ENCODE data around the gene MMP15. TPM values are rescaled to one million over a fixed set of nuclear protein-coding genes. Genes with fewer than 3 reads are reported as not detected.

The MMP15 gene
- total RNA-seq, 1 experiment from 2014 or later: 5.0 TPM

DNA sequence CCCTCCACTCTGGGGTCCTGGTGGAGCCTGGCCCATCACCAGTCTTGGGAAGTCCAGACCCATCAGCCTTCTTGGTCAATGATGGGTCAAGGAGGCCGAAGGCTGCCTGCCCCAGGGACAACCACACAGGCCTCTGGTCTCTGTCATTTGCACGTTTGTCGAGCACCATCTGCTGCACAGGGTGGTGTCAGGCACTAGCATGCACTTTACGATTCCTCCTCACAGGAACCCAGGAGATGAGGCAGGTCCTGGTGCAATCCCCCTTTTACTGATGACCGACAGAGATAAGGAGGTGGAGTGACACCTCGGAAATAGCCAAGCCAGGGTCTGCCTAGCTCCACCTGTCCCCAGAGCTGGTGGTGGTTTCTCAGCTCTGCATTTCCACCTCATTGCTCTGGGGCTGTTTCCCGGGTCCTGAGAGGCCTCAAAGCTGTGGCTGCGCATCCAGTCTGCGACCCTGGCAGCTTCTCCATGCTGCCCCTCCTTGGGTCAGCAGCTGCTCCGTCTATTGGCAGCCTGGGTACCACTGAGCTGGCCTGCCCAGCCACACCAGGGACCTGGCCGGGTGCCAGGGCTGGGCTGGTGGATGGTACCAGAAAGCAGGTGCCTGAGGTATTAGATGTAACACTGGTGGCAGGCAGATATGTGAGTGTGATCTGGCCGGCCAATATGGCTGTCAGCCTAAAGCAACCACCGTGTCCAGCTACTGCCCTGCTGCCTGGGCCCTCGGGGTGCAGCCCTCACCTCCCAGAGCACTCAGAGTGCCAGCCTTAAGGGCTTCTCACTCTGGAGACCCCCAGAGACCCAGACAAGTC is 10.0 kb downstream of the MMP15 start:
- no peak for DNase-seq (ENCODE audit: low read depth)

DNA sequence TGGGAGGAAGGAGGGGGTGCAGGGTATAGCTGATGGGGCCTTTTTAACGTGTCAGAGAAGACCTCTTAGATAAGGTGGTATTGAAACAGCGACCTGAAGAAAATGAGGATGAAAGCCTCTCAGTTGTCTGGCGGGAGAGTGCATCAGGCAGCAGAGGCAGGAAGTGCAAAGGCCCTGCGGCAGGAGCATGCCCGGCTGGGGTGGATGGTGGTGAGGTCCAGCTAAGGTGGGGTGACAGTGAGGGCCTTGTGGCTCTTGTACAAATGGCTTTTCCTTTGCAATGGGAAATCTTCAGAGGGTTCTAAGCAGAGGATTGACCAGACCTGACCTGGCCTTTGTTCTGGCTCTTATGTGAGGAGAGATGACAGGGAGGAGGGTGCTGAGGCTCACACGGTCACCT is 11.4 kb downstream of the MMP15 start:
- no peak for DNase-seq (ENCODE audit: low read depth)

DNA sequence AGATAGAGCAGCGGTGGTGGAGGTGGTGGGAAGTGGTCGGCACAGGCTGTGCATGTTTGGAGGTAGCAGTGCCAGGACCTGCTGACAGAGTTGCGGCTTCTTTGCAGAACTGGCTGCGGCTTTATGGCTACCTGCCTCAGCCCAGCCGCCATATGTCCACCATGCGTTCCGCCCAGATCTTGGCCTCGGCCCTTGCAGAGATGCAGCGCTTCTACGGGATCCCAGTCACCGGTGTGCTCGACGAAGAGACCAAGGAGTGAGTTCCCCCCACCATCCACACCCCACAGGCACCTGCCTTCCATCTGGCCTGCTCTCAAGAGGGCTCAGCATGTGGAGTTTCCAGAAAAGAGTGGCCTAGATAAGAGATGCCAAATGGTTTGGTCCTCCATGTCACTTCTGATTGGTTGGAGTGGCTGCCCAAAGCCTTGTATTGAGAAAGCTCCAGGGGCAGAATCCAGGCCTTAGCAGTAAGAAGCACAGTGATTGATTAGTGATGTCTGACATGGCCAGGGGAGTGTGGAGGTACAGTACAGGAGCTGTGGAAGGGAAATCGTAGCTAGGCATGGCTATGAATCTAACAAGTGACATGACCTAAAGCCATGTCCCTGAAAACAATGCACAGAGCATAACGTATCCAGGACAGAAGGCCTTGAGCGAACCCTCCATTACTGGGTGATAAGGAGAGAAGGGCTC is 12.0 kb downstream of the MMP15 start:
- DNase-seq (ENCODE audit: low read depth): no peak

DNA sequence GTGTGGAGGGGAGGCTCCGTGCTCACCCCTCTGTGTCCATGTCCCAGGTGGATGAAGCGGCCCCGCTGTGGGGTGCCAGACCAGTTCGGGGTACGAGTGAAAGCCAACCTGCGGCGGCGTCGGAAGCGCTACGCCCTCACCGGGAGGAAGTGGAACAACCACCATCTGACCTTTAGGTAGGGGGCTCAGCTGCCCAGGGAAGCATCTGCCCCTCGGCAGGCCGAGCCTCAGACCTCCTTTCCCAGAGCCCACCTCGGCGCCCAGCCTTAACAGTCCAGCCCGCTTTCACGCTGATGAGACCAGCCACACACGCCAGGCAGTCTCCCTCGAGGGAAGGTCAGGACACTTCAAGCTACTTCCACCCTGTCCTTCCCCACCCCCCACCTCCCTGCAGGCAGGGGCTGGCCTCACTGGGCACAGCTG is 12.7 kb downstream of the MMP15 start:
- no peak for DNase-seq (ENCODE audit: low read depth)

DNA sequence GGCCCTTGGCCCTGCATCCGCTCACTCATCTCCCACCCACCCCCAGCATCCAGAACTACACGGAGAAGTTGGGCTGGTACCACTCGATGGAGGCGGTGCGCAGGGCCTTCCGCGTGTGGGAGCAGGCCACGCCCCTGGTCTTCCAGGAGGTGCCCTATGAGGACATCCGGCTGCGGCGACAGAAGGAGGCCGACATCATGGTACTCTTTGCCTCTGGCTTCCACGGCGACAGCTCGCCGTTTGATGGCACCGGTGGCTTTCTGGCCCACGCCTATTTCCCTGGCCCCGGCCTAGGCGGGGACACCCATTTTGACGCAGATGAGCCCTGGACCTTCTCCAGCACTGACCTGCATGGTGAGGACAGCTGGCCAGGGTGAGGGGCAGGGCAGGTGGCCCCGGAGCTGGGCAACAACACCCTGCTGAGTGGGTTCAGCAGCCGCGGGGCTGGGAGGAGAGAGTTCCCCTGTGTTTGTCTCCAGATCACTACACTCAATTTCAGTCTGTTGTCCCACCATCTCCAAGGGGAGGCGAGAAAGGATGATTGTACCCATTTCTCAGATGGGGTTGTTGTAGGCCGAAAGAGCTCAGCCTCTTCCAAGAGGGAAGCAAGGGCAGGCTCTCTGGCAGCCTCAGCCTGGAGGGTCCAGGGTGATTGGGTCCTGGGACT is 14.4 kb downstream of the MMP15 start:
- DNase-seq (ENCODE audit: low read depth): no peak

DNA sequence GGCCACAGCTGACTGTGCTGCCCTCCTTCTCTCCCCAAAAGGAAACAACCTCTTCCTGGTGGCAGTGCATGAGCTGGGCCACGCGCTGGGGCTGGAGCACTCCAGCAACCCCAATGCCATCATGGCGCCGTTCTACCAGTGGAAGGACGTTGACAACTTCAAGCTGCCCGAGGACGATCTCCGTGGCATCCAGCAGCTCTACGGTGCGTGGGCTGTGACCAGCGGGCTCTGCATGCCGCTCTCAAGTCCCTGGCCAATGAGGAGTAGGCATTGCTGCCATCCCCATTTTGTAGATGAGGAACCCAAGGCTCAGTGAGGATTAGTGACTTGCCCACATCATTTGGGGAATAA is 14.9 kb downstream of the MMP15 start:
- DNase-seq (ENCODE audit: low read depth): no peak

DNA sequence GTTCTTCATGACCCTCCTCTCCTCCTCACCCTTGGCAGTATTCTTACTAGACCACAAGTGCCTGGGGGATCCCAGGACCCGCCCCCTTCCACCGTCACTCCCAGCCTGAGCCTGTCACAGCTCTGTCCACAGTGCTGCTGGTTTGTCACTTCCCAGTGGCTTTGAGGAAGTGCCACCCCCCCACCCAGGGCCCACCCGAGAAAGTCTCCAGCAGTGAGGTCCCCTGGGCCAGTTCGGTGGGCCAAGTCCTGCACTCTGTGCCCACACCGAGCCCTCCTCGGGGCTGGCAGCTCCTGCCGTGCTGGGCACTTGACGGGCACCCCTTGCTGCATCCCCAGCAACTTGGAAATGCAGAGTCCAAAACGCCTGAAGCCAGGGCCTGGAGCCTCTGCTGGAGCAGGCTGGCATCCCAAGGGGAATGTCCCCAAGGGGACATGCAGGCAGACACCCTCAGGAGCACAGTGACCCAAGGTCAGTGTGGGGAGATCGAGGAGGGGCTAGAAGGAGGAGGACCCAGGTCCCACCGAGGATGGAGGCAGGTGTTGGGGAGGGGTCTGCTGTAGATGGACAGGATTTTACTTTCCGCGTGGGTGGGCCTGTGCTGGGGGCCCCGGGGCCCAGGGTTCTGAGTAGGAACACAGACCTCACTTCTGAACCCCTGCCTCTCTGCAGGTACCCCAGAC is 15.5 kb downstream of the MMP15 start:
- no peak for DNase-seq (ENCODE audit: low read depth)

DNA sequence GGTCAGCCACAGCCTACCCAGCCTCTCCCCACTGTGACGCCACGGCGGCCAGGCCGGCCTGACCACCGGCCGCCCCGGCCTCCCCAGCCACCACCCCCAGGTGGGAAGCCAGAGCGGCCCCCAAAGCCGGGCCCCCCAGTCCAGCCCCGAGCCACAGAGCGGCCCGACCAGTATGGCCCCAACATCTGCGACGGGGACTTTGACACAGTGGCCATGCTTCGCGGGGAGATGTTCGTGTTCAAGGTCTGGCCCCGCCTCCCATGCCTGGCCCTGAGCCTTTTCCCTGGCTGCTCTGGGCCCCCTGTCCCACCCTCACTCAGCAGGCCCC is 16.0 kb downstream of the MMP15 start:
- DNase-seq (ENCODE audit: low read depth): no peak

DNA sequence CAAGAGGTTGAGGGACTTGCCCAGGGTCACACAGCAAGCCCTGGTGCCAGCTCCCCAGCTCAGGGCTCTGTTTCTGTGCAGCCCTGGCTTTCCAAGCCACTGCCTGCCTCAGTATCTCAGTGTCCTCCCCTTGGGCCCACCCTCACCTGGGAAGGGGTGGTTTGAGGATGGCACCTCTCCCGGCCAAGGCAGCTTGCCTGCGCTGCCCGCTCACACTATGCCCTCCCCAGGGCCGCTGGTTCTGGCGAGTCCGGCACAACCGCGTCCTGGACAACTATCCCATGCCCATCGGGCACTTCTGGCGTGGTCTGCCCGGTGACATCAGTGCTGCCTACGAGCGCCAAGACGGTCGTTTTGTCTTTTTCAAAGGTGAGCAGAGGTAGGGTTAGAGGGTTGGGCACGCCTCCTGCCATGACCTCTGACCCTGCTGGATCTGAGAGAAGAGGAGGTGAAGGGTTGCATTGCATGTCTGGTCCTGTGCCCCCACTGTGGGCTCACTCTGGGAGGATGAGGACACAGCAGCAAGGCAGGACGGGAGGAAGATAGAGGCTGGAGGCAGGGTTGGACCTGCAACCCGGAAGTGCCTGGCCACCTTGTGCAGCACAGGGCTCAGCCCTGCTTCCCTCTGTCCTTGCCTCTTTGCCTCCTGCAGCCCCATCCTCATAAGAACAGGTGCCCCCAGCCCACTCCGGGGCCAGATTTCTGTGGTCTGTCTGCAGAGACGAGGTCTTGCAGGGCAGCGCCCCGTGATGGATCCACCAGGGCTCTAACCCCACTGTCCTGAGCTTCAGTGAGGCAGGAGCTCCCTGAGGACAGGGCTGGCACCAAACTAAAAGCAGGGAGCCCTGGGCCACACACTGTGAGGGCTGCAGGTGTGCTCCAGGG is 16.7 kb downstream of the MMP15 start:
- no peak for DNase-seq (ENCODE audit: low read depth)

DNA sequence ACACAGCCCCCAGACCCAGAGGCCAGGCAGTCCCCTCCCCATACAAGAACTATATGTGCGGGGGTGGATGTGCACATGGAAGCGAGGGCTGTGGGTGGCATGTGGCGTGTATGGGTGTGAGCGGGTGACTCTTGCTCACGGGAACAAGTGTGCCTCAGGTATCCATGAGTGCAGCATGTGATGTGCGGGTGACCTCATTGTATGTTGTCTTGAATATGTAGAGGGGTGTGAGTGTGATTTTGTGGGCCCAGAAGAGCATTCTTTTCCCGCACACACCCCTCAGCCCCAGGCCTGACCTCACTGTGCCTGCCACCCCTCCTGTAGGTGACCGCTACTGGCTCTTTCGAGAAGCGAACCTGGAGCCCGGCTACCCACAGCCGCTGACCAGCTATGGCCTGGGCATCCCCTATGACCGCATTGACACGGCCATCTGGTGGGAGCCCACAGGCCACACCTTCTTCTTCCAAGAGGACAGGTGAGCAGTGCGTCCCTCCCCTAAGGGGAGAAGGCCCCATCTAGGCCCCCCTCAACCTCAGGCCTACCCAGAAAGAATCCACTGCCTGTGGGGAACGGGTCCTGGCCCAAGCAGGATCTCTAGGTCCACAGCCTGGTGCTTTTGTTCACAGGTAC is 17.4 kb downstream of the MMP15 start:
- DNase-seq (ENCODE audit: low read depth): no peak

DNA sequence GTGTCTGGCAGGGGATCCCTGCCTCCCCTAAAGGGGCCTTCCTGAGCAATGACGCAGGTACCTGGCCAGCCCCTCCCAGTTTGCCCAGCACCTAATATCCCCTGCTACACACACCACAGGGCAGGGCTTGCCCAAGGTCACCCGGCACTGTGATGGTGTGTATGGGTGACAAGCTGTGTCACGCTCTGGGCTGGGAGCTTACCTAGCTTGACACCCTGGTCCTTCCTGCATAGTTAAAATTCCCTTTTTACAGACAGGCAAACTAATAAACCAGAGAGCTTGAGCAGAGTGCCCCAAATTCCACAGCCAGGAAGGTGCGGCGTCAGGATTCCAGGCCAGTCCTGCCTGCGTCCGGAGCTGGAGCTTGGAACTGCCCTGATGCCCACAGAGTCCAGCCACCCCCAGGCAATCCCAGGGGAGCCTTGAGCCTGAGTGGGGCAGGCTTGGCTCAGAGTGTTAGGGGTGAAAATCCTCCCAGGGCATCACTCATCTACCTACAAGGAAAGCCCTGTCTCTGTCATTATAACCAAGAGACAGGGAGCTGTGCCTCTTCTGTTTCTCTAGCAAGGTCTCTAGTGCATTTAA is 18.1 kb downstream of the MMP15 start:
- no peak for DNase-seq (ENCODE audit: low read depth)

DNA sequence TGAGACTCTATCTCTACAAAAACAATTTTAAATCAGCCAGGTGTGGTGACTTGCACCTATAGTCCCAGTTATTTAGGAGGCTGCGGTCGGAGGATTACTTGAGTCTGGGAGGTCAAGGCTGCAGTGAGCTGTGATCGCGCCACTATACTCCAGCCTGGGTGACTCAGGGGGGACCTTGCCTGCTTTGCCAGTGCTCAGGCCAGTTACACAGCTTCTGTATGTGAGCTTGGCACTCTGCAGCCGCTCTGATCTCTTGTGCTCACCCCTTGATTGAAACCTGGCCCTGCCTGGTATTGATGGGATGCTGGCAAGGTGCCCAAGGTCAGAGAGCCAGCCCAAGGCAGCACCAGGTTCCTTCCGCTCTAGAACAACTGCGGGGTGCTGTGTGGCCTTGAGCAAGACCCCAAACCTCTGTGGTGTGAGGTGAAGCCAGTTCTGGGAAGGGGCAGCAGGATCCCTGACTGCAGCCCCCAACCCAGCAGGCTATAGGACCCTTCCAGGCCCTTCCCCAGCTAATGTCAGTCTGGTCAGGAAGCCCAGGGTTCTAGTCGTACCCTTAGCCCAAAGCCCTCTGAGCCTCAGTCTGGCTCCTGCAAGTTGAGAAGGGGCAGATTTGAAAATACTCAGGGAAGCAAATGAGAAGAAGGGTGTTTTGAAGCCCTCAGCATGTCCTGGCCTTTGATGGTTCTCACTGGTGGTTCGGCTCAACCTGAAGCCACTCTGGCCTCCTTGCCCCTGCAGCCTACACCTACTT is 18.9 kb downstream of the MMP15 start:
- no peak for DNase-seq (ENCODE audit: low read depth)

DNA sequence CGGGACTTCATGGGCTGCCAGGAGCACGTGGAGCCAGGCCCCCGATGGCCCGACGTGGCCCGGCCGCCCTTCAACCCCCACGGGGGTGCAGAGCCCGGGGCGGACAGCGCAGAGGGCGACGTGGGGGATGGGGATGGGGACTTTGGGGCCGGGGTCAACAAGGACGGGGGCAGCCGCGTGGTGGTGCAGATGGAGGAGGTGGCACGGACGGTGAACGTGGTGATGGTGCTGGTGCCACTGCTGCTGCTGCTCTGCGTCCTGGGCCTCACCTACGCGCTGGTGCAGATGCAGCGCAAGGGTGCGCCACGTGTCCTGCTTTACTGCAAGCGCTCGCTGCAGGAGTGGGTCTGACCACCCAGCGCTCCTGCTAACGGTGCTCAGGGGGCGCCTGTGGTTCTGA is 19.5 kb downstream of the MMP15 start:
- no peak for DNase-seq (ENCODE audit: low read depth)

DNA sequence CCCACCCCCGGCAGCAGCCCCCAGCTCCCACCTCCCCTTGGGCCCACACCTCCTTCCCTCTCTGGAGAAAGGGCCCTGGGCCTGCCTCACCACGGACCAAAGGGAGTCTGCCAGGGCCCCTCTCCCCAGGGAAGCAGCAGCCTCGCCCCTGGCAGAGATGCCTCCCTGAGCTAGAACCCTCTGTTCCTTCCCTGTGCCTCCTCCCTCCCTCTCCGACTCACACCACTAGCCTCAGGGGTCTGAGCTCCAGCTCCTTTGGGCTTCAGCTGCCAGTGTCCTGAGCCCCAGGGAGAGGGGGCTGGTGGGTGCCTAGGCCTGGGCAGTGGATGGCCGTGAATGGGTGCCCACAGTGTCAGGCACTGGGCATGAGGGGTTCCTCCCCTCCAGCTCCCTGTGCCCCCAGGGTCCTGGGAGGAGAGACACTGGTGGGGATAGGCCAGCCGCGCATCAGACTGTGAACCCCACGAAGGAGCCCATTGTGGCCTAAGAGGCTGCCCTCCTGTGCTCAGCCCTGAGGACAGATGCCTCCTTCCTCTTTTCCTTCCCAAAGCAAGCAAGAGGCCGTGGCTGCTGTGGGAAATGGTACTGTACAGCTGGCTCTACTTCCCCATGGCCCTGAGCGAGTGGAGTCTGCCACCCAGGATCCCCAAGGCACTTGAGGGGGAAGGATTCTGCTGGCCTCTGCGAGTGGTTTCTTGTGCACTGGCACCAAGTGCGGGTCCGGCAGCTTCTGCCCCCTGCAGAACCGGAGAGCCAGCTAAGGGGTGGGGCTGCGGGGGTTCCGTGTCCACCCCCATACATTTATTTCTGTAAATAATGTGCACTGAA is 20.7 kb downstream of the MMP15 start:
- DNase-seq (ENCODE audit: low read depth): no peak

DNA sequence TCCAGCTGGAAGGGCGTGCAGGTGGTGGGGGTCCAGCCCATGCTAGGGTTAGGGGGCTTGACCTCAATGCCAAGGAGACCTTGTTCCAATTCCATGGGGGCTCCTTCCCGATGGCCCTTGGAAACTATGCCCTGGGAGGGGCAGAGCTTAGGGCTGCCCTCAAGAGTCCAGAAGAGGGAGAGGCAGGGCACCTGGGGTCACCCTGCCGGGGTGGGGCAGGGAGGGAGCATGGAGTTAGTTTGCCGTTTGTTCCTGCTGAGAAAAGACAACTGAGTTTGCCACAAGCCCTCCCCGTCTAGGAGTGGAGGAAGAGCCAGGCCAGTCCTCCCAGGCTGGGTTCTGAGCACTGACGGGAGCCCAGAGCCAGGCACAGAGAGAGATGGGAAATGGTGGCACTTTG is 21.4 kb downstream of the MMP15 start:
- no peak for DNase-seq (ENCODE audit: low read depth)

DNA sequence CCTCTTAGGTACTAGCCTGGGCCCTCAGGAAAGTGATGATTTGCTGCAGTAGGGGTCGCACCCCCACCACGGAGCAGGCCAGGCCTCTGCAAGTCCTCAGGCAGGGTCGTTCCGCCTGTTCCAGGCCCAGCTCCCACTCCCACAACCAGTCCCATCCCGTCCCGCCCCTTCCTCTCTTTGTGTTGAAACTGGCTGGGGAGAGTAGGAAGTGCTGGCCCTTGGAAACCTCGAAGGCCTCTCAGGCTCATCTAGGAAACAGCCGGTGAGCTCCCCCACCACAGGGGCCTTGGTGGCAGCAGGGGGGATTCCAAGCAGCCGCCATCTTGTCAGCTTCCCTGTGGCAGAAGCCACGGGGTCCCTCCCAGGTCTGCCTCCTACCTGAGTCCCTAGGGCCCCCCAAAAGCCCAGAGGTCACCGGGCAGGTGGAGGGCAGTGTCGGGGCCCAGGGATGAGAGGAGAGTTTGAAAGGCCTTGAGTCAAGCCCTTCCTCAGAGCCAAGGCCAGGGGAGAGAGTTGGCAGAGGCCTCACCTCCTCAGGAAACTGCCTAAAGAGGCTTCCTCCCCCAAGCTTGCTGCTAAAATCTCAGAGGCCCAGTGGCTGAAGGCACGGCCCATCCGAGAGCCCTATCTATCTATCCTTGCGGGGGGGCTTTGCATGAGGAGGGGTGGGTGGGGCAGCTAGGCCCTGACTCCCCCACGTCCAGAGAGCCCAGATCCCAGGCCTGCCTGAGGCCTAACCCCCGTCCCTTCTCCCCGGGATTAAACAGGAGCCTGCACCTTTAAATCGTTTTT is 22.2 kb downstream of the MMP15 start:
- no peak for DNase-seq (ENCODE audit: low read depth)

DNA sequence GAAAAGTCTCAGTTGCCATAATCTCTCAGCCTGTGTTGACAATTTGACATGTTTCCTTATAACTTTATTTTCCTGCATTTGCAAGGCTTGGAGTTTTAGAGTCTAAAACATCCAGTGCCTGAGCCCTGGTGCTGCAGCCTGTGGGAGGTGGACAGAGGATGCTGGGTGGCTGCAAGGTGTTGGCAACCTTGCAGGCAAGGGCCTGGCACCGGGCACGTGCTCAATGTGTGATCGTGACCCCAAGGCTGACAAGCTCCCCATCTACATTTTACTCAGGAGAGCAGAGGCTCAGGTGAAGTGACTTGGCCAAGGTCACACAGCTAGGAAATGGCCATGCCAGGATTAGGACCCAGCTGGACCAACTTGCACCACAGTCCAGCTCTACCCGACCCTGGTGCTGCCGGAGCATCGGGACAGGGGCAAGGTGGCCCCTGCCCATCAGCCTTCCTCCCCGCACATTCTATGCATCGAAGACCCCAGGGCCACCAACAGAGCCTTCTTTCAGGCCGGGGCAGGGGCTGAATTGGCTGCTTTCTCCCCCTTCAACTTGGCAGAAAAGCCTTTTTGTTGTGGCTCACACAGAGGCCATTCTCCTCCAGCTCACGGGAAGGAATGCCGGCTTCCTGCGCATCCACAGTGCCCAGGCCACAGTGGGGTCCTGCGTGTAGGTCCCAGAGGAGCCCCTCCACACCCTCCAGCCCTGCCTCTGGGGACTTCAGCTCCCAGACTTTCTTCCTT is 23.1 kb downstream of the MMP15 start:
- DNase-seq (ENCODE audit: low read depth): no peak

All from LHCN-M2 (cell line).